HG02763 (cell line): ENCODE measurements around the gene DOLPP1.
A peak's percentile ranks its signal among the peaks of the same experiment; 100 is the strongest.
"Not testable (repeated sequence)": the region's sequence is repeated elsewhere in the genome, so short reads cannot be mapped to it uniquely, and the experiment has no call there.

Experiments
- ATAC-seq: cut with Tn5 transposase; IDR thresholded peaks from one replicate; pipeline ENCODE4 v1.9.1; 2021; ENCODE audit warnings: mild to moderate bottlenecking, moderate library complexity; ENCODE audit not compliant: unreplicated experiment

DOLPP1 gene, protein sequence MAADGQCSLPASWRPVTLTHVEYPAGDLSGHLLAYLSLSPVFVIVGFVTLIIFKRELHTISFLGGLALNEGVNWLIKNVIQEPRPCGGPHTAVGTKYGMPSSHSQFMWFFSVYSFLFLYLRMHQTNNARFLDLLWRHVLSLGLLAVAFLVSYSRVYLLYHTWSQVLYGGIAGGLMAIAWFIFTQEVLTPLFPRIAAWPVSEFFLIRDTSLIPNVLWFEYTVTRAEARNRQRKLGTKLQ

DNA sequence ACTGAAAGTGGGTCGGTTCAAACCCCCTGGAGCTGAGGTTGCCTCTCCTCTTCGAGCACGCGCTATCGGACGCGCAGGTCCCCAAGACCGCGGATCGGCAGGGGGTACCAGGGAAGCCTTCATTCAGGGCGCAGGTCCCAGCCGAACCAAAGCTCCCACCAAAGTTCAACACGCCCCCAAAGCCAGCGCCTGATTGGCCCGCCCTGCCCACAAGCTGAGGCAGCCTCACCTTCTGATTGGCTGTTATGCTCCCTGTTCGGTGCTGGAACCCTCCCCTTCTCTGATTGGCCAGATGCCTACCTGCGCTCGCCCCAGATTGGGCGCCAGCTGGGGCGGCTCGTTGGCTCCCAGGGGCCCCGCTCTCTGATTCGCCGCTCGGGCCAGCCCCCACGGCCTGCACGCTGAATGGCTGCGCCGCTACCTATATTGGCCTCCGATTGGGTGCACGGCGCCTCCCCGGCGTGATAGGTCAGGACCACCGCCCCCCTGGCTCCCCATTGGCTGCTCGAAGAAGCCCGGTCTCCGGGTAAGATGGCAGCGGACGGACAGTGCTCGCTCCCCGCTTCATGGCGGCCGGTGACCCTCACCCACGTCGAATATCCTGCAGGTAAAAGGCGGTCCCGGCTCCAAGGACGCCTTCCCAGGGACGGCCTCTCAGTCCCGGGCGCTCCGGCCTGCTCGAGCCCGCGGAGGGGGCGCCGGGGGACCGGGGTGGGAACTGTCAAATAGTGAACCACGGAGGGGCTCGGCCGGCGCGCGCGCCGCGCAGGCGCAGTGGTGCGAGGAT, at the start of gene DOLPP1:
Gene DOLPP1 (plus strand): TSS at position 511 of the 787 bp plus-strand sequence. CDS start 21 bp downstream, at position 532.
- peak; percentile 95 for ATAC-seq

DNA sequence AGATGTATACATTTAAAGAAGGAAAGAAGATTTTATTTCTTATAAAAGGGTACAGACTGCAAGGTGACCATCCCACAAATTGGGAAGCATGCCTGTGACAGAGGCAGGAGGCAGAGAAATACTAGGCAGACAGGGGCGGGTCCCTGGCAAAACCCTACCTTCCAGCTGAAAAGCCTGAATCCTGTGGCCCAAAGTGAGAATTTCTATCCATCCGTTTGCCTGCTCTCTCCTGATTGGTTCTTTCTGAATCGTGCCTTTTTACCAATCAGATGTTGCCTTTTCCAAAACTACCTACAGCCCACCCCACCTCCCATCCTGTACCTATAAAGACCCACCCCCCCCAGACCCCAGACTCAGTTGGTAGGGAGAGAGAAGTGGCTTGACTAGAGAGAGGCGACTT, 49.4 kb upstream of the DOLPP1 start:
- no peak for ATAC-seq

DNA sequence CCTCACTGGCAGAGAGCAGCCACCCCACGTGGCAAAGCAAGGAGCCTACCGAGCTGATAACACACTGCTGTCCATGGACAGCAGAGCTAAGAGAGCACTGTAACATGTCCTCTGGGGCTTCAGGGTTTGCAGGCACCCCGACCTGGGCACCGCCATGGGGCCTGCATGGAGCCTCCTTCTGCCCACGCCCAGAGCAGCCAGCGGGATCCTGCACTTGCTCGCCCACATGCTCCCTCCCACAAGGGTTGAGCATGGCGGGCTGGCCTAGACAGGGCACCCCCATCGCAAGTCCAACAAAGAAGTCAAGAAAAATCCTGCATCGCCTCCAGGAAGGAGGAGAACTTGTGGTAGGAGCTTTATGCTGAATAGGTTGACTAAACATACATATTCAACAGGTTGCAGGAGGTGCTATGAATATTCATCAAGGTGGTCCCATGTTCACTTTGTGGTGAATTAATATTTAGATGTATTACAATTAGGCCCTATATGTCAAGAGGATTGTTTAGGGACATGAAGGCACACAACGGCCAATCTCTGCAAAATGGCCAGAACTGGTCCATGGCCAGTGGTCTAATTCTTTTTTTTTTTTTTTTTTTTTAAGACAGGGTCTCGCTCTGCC, 48.3 kb upstream of the DOLPP1 start:
- no peak for ATAC-seq

DNA sequence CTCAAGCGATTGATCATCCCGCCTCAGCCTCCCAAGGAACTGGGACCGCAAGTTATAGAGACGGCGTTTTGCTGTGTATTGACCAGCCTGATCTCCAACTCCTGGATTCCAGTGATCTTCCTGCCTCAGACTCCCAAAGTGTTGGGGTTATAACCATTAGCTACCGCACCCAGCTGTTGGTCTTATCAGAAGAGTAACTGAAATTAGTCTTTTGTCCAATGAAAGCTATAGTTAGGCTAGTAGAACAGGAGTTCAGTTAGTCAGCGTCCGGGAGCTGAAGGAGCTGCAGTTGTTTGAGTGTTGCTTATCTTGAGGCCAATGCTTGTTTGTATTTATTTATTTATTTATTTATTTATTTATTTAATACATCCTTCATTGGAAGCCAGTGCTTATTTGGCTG, 47.7 kb upstream of the DOLPP1 start:
- no peak for ATAC-seq

DNA sequence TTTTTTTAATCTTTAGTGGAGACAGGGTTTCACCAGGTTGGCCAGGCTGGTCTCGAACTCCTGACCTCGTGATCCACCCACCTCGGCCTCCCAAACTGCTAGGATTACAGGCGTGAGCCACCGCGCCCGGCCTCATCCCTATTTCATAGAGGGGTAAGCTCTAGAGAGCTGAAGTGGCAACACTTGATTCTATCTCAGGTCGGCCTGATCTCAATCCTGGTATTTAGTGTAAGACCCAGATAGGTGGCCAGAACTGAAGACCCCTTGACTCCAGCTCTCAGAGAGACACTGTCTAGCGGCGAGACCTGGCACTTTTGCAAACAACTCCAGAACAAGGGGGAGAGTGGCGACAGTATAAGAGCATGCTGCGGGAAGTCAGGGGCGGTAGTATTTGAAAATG, 45.1 kb upstream of the DOLPP1 start:
- not testable (repeated sequence) for ATAC-seq

DNA sequence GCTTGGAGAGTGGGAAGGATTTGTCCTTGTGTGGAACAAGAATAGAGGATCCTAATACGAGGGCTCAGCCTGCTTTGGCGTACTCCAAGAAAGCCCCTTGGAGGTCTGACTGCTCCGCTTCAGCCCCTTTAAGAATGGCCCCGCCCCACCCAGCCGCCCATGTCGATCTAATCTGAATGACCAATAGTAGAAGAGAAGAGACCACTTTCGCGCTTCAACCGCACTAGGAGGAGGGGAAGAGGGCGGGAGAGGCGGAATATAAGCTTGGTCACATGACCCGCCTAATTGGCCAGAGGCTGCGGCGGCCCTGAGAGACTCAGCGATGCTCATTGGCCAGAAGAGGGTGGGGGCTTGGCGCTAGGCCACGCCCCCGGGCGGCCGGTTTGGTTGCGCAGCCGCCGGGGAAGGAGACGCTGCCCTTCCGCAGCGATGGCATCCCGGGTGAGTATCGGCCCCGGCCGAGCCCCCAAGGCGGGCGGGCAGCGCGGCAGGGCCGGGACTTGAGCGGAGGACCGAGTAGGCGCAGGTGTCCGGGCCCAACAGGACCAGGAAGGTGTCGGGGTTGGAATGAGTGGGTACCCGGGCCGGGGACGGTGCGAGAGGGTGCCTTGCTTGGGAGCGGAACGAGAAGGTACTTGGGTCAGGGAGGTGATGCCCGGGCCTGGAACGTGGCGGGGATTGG, 44.5 kb upstream of the DOLPP1 start, which contains the start of gene MIGA2:
Gene MIGA2 (plus strand): TSS at position 386 of the 682 bp plus-strand sequence. CDS start 3,969 bp downstream, outside the sequence.
- peak; percentile 96 for ATAC-seq

DNA sequence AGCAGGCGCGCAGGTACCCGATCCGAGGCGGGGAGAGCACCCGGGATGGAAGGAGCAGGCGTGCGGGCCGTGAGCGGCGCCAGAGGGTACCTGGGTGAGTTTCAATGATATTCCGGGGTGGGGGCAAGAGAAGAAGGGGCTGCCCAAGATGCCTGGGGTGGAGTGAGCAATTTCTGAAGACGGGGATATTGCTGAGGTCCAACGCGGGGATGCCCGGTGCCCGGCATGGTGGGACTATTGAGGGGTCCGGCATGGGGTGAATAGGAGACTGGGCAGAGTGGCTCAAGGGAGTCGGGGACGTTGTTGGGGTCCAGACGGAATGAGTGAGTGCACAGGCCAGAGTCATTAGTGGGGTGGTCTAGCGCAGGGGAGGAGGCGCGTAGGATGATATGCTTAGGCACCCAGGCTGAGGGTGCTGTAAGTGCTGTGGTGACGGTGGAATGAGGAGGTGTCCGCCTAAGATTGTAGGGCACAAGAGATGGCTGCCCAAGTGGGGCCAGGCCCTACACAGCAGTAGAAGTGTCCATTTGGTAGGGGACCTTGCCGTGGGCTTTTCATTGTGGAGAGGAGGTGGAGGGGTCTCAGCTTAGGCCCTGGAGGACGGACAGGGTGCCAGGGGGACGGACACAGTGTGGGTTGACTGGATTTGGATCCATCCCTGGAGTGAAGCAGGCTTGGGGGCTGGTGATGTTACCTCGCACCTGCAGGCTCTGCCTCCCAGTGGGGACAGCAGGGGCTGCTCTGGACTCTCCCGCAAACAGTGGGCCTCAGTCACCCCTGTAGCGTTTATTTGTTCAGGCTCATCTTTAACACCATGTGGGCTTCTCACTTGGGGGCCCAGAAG, 43.8 kb upstream of the DOLPP1 start:
- no peak for ATAC-seq

DNA sequence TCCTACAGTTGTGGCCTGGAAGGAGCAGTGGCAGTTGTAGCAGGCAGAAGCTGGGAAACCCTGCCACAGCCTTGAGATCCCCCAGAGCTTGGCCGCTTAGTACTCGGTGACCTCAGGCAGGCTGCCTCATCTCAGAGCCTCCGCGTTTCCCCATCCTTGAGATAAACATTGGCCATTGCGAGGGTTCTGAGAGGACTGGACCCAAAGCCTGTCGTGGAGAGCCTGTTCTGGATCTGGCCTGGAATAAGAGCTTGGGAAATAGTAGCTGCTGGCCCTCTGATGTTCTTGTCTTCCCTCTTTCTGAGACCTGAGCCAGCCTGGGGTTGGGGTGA, 43.2 kb upstream of the DOLPP1 start:
- no peak for ATAC-seq

DNA sequence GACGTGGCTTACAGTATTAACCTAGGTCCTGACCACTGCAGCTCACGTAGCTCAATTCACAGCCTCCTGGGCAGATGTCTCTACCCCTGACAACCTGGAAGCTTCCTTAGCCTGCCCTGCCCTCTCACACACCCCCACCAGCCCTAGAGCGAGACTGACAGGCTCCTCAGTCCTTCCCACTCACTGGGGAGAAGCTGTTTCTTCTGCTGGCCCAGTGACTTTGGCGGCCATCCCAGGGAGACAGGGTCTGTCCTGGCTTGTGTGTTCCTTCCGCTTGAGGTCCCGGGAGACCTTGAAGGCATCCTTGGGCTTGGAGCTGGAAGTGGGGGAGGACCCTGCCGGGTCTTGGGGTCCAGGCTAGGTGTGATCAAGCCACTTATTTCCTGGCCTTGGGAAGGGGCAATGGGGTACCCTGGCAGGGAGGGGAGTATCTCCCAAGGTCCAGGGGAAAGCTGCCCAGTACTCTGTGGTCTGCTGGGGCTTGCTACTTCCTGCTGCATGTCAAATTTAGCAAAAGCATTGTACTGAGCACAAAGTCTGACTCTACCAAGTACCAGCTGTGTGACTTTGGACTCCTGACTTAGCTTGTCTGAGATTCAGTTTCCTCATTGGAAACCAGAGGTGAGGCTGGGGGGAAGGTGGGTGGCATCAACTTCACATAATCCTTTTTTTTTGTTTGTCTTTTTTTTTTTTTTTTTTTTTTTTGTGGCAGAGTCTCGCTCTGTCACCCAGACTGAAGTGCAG, 42.6 kb upstream of the DOLPP1 start:
- ATAC-seq = no peak

DNA sequence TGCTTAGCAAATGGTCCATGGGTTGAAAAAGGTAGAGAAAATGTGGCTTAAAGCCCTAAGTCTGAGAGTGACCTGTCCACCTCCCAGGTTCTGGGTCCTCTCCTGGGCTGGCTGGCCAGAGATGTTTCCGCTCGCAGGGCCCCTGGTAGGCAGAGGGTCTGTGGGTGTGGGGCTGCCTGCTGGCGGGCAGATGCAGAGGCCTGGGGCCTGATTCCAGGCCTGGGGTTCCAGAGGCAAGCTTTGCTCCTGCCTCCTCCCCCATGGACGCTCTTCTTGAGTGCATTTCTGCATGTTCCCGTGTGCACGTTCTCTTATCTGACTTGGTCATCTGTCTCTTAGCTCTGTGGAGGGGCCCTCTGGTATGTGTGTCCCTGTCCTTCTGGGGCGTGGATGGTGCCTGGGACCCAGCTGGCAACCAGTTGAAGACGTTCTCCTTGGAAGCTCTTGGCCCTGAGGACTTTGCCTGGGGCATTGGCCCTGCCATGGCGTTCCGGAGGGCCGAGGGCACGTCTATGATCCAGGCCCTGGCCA, 40.7 kb upstream of the DOLPP1 start:
- no peak for ATAC-seq

DNA sequence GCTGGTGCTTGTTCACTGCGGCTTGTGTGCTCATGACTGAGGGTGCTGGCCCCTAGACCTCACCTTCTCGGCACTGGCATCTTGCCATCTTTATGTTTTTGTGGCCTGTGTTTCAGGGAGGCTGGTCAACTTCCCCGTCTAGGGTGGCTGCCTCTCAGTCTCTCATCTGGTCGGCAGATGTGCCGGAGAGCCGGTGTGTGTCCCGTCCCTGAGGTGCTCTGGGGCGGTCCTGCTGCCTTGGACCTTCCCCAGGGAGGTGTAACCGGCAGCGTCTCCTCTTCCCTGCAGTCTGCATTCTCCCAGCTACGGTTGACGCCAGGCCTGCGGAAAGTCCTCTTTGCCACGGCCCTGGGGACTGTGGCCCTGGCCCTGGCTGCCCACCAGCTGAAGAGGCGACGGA, 38.9 kb upstream of the DOLPP1 start:
- no peak for ATAC-seq

DNA sequence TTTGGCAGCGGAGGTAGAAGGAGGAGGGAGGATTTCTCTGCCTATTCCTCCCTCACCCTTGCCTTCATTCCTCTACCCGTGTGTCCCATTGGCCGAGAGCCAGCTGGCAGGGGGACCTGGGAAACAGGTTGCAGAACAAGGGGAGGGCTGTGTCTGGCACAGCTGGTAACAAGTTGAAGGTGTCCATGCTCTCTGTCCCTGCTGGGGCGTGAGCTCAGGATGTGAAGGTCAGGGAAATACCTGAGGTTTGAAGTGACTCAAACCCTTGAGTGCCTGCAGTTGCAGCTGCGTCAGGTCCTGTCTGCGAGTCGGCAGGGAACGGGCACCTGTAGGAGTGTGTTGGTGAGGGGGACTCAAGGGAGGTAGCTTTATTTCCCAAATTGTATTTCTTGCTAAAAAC, 28.3 kb upstream of the DOLPP1 start:
- ATAC-seq = no peak

DNA sequence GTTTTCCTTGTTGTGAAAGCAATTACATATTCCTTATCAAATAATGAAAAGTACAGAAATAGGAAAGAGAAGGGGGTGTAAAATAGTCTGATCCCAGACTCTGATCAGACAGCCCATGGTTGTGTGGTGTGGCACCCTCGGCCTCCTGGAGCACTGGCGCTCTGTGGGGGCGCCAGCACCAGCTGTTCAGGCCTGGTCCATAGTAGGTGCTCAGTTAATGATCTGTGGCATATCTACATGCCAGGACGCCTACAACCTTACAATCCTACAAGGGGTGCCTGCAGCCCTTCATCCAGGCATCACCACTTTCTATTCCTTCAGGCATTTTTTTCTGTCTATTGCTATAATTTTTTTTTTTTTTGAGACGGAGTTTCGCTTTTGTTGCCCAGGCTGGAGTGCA, 27.9 kb upstream of the DOLPP1 start:
- no peak for ATAC-seq

DNA sequence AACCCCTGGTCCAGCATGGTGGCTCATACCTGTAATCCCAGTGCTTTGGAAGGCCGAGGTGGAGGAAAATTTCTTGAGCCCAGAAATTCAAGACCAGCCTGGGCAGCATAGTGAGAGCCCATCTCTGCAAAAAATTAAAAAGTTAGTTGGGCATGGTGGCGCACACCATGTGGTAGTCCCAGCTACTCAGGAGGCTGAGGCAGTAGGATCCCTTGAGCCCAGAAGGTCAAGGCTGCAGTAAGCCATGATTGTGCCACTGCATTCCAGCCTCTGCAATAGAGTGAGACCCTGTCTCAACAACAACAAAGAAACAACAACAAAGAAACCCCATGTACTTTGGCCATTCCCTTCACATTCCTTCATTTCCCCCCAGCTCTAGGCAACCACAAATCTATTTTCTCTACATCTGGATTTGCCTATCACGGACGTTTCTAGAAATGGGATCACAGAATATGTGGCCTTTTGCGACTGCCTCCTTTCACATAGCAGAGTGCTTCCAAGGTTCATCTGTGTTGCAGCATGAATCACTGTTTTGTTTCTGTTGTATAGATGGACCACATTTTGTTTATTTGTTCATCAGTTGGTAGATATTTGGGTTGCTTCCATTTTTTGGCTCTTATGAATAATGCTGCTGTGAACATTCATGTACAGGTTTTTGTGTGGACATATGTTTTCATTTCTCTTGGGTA, 26.6 kb upstream of the DOLPP1 start:
- no peak for ATAC-seq

DNA sequence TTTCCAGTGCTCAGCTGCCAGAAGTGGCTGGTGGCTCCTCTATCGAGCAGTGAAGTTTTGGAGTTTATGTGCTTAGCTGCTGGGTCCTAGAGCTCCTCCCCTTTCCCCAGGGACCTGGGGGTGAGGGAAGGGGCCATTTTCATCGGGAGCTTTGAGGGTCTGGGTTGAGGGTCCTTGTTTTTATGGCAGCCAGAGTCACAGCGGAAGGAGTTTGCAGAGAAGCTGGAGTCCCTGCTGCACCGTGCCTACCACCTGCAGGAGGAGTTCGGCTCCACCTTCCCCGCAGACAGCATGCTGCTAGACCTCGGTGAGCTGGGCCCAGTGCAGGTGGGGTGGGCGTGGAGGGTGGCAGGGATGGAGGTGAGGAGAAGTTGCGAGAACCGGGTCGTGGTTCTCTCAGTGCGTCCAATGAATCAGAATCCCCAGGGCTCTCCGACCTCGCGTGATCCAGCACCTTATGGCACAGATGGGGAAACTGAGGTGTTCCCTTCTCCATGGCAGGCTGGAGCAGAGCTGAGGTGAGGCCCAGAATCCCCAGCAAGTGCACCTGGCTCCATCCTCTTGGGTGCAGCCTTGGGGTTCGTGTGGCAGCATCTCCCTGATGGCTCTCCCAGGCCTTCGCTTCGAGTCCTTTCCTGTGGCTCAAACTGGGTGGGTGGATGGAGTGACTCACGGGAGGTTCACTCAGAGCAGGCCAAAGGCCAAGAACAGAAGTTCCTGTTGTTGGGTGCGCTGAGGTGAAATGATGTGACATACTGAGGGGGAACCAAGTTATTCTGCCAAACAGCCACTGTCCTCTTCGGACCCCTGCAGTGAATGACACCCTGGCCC, 21.7 kb upstream of the DOLPP1 start:
- no peak for ATAC-seq

DNA sequence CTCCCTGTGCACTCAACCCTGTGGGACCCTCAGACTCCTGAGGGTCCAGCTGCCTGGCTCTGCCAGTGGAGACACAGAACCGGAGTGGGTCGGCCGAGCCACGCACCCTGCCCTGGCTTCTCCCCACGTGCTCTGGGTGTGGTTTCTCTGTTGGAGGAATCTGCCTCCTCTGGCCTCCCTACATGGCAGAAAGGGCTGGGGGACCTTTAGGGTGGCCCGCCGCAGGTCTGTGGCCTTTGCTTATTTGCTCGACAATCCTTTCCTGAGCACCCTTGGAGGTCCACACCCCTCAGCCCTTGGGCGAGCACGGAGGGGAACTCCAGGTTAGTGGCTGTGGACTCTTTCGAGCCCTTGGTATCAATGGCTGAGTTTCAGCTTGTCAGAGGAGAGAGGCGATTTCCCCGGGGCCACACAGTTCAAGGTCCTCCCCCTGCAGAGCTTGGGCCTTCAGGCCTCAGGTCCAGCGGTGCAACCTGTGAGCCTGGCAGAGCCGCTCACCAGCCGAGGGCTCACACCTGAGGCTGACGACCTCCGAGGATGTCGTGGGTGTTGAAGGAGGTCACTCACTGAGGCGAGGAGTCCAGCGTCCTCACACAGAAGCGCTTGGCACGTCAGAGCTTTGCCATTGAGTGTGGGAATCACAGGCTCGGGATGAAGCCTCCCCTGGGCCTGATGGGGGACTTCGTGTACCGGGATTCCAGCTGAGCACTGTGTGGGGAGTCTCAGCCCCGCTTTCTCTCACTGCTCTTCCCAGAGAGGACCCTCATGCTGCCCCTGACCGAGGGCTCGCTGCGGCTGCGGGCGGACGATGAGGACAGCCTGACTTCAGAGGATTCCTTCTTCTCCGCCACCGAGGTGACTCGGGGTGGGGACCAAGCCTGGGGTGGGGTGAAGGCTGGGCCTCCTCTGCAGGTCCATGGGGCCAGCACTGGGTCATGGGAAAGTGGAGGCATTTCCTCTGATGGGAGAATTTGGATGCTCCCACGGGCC, 20.8 kb upstream of the DOLPP1 start:
- ATAC-seq = no peak

DNA sequence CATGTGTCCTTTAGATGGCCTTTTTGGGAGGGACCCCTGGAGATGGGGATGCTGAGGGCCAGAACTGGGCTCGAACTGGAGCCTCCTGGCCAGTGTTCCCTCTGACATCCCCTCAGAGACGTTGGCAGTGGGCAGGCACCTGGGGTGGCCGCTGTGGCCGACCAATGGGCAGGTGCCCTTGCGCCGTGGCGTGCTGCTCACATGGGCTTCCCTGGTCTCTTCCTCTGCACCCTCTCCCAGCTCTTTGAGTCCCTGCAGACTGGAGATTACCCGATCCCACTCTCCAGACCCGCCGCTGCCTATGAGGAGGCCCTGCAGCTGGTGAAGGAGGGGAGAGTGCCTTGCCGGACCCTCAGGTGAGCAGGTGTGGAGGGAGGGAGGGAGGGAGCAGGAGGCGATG, 19.9 kb upstream of the DOLPP1 start:
- no peak for ATAC-seq
